Esophagus squamous epithelium (tissue), 4 donors: ENCODE data around the gene CHTOP.

ENCODE experiments used
- CTCF ChIP-seq, 6 experiments: fragments of 450-650 bp in 4 of 6; fragments of 200-600 bp in 2 of 6; sonication (generic) in 2 of 6; IDR thresholded peaks; one replicate each; pipeline ENCODE4 v1.5.1; 2016 to 2019; ENCODE audit warnings: antibody characterized with exemption in 6 of 6, mild to moderate bottlenecking in 4 of 6, moderate library complexity in 4 of 6
- POLR2A ChIP-seq, 4 donors: fragments of 450-650 bp; IDR thresholded peaks; one replicate each; pipeline ENCODE4 v1.6.1; 2017; ENCODE audit warnings: antibody characterized with exemption in 4 of 4, mild to moderate bottlenecking in 4 of 4, moderate library complexity in 3 of 4

DNA sequence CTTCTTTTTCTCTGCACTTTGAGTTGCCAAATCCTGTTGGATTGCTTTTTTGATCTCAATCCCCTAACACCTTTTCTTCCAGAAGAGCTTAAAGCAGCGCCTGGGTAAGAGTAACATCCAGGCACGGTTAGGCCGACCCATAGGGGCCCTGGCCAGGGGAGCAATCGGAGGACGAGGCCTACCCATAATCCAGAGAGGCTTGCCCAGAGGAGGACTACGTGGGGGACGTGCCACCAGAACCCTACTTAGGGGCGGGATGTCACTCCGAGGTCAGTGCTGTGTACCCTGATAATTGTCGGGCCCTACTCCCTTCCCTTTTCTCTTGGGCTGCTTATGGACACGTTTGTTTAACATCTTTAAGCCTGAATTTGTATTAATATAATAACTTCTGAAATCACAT is 8.3 kb downstream of the CHTOP start:
- no peak for TF ChIP-seq POLR2A (IDR thresholded peaks at IDR 0.05)
- no peak for TF ChIP-seq CTCF (IDR thresholded peaks at IDR 0.05)
